ENCODE measurements around the gene PADI3.
"Not testable (repeated sequence)": the region's sequence is repeated elsewhere in the genome, so short reads cannot be mapped to it uniquely, and the experiment has no call there.

Gene PADI3

GRCh38 chr1:17241011-17241779 lies 7.7 kb upstream of the PADI3 start:
- H3K27ac Mint-ChIP-seq; H3K9me3 Mint-ChIP-seq; H3K4me3 Mint-ChIP-seq; H3K36me3 Mint-ChIP-seq (ENCODE audit: low read depth); H3K27me3 Mint-ChIP-seq; H3K4me1 Mint-ChIP-seq (ENCODE audit: low read depth); intact Hi-C loops (cut with micrococcal nuclease): not testable (repeated sequence)

- H3K4me3 Mint-ChIP-seq; H3K4me1 Mint-ChIP-seq (ENCODE audit: low read depth): not testable (repeated sequence)
Observed at GRCh38 chr1:17241780-17242074, 7.2 kb upstream of the PADI3 start.

GRCh38 chr1:17243274-17243673 lies 5.6 kb upstream of the PADI3 start:
- Mint-ChIP-seq H3K4me1 (ENCODE audit: low read depth) (no peaks in the 10 kb centered on the region), H3K36me3 (ENCODE audit: low read depth) (no peaks in the 10 kb centered on the region), H3K27me3 (peaks cover 7% of the 10 kb centered on the region), H3K4me3 (no peak overlapping the region), H3K27ac (no peak overlapping the region), H3K9me3 (no peaks in the 10 kb centered on the region)
- intact Hi-C loops (cut with micrococcal nuclease), result no loop called here

More at GRCh38 chr1:17241780-17242074, 7.2 kb upstream of the PADI3 start:
- intact Hi-C loops (cut with micrococcal nuclease); H3K36me3 Mint-ChIP-seq (ENCODE audit: low read depth); H3K27me3 Mint-ChIP-seq; H3K27ac Mint-ChIP-seq; H3K9me3 Mint-ChIP-seq: not testable (repeated sequence)

- Mint-ChIP-seq H3K9me3 (no peaks in the 10 kb centered on the region), H3K4me3 (no peak overlapping the region), H3K36me3 (ENCODE audit: low read depth) (no peaks in the 10 kb centered on the region), H3K27ac (no peak overlapping the region), H3K4me1 (ENCODE audit: low read depth) (peaks cover under 1% of the 10 kb centered on the region), H3K27me3 (peaks cover 5% of the 10 kb centered on the region)
- intact Hi-C loops (cut with micrococcal nuclease), result no loop called here
Observed at GRCh38 chr1:17244821-17245740, 3.8 kb upstream of the PADI3 start.

GRCh38 chr1:17245816-17246325 lies 3.0 kb upstream of the PADI3 start:
- H3K27me3 Mint-ChIP-seq, result peaks cover 8% of the 10 kb centered on the region
- no peak overlapping the region for H3K27ac Mint-ChIP-seq
- no peaks in the 10 kb centered on the region for H3K36me3 Mint-ChIP-seq (ENCODE audit: low read depth)
- peaks cover 8% of the 10 kb centered on the region for H3K4me1 Mint-ChIP-seq (ENCODE audit: low read depth)
- intact Hi-C loops (cut with micrococcal nuclease), result no loop called here
- no peaks in the 10 kb centered on the region for H3K9me3 Mint-ChIP-seq
- H3K4me3 Mint-ChIP-seq, result no peak overlapping the region

- Mint-ChIP-seq H3K4me1 (ENCODE audit: low read depth) (peaks cover 18% of the 10 kb centered on the region), H3K4me3 (no peak overlapping the region), H3K27ac (no peak overlapping the region), H3K27me3 (peaks cover 5% of the 10 kb centered on the region), H3K9me3 (no peaks in the 10 kb centered on the region), H3K36me3 (ENCODE audit: low read depth) (no peaks in the 10 kb centered on the region)
- intact Hi-C loops (cut with micrococcal nuclease), result no loop called here
Observed at GRCh38 chr1:17246971-17247370, 1.9 kb upstream of the PADI3 start.

- Mint-ChIP-seq H3K4me3 (no peak overlapping the region), H3K27ac (no peak overlapping the region), H3K36me3 (ENCODE audit: low read depth) (no peaks in the 10 kb centered on the region), H3K27me3 (peaks cover 5% of the 10 kb centered on the region), H3K4me1 (ENCODE audit: low read depth) (peaks cover 19% of the 10 kb centered on the region), H3K9me3 (no peaks in the 10 kb centered on the region)
- intact Hi-C loops (cut with micrococcal nuclease), result no loop called here
Observed at GRCh38 chr1:17250601-17251000, 1.7 kb downstream of the PADI3 start.

- H3K27ac Mint-ChIP-seq, result no peak overlapping the region
- H3K27me3 Mint-ChIP-seq, result peaks cover 5% of the 10 kb centered on the region
- no peaks in the 10 kb centered on the region for H3K36me3 Mint-ChIP-seq (ENCODE audit: low read depth)
- intact Hi-C loops (cut with micrococcal nuclease), result no loop called here
- H3K4me3 Mint-ChIP-seq, result no peak overlapping the region
- peaks cover 19% of the 10 kb centered on the region for H3K4me1 Mint-ChIP-seq (ENCODE audit: low read depth)
- no peaks in the 10 kb centered on the region for H3K9me3 Mint-ChIP-seq
Observed at GRCh38 chr1:17251246-17251645, 2.3 kb downstream of the PADI3 start.

- intact Hi-C loops (cut with micrococcal nuclease), result no loop called here
- Mint-ChIP-seq H3K27me3 (peaks cover 5% of the 10 kb centered on the region), H3K4me3 (no peak overlapping the region), H3K4me1 (ENCODE audit: low read depth) (peaks cover 19% of the 10 kb centered on the region), H3K36me3 (ENCODE audit: low read depth) (no peaks in the 10 kb centered on the region), H3K27ac (no peak overlapping the region), H3K9me3 (no peaks in the 10 kb centered on the region)
Observed at GRCh38 chr1:17251701-17252376, 2.9 kb downstream of the PADI3 start.

- intact Hi-C loops (cut with micrococcal nuclease), result no loop called here
- H3K27ac Mint-ChIP-seq, result no peak overlapping the region
- peaks cover 16% of the 10 kb centered on the region for H3K4me1 Mint-ChIP-seq (ENCODE audit: low read depth)
- no peak overlapping the region for H3K4me3 Mint-ChIP-seq
- no peaks in the 10 kb centered on the region for H3K9me3 Mint-ChIP-seq
- no peaks in the 10 kb centered on the region for H3K36me3 Mint-ChIP-seq (ENCODE audit: low read depth)
- peaks cover 9% of the 10 kb centered on the region for H3K27me3 Mint-ChIP-seq
Observed at GRCh38 chr1:17255336-17255735, 6.4 kb downstream of the PADI3 start.

GRCh38 chr1:17258116-17258757 lies 9.3 kb downstream of the PADI3 start:
- no peak overlapping the region for H3K4me3 Mint-ChIP-seq
- H3K9me3 Mint-ChIP-seq, result no peaks in the 10 kb centered on the region
- intact Hi-C loops (cut with micrococcal nuclease), result no loop called here
- H3K27ac Mint-ChIP-seq, result no peak overlapping the region
- H3K4me1 Mint-ChIP-seq (ENCODE audit: low read depth), result no peaks in the 10 kb centered on the region
- H3K36me3 Mint-ChIP-seq (ENCODE audit: low read depth), result no peaks in the 10 kb centered on the region
- peaks cover 10% of the 10 kb centered on the region for H3K27me3 Mint-ChIP-seq

GRCh38 chr1:17258758-17259130 lies 9.8 kb downstream of the PADI3 start:
- no peak overlapping the region for H3K4me3 Mint-ChIP-seq
- peaks cover 10% of the 10 kb centered on the region for H3K27me3 Mint-ChIP-seq
- no peaks in the 10 kb centered on the region for H3K4me1 Mint-ChIP-seq (ENCODE audit: low read depth)
- H3K9me3 Mint-ChIP-seq, result no peaks in the 10 kb centered on the region
- no peak overlapping the region for H3K27ac Mint-ChIP-seq
- intact Hi-C loops (cut with micrococcal nuclease), result no loop called here
- no peaks in the 10 kb centered on the region for H3K36me3 Mint-ChIP-seq (ENCODE audit: low read depth)

GRCh38 chr1:17259233-17259873 lies 10.5 kb downstream of the PADI3 start:
- Mint-ChIP-seq H3K27ac (no peak overlapping the region), H3K27me3 (peaks cover 10% of the 10 kb centered on the region), H3K4me1 (ENCODE audit: low read depth) (no peaks in the 10 kb centered on the region), H3K4me3 (no peak overlapping the region), H3K36me3 (ENCODE audit: low read depth) (no peaks in the 10 kb centered on the region), H3K9me3 (no peaks in the 10 kb centered on the region)
- intact Hi-C loops (cut with micrococcal nuclease), result no loop called here
